ENCODE measurements around the gene CLTCL1.

- TF ChIP-seq CTCF (optimal IDR thresholded peaks at IDR 0.05 in 1 of 3, IDR thresholded peaks at IDR 0.05 in 1 of 3, conservative IDR thresholded peaks at IDR 0.05 in 1 of 3; ENCODE audit: extremely low read depth in 1 of 3, insufficient read depth in 2 of 3, low read length in 3 of 3) (no peak), EZH2 (IDR thresholded peaks at IDR 0.05; ENCODE audit: low read length) (no peak)
Observed at GRCh38 chr22:19173047-19174035, 118.2 kb downstream of the CLTCL1 start.
